Liver (tissue), 9 donors: ENCODE measurements around the gene EVPL. TPM values are rescaled to one million over a fixed set of nuclear protein-coding genes. Genes with fewer than 3 reads are reported as not detected.

Source experiments
- DNase-seq: peaks from one replicate; pipeline ENCODE4 v3.0.0-alpha.2; 2017; ENCODE audit warnings: low spot score
- H3K27ac ChIP-seq, 2 donors: one replicate each; pipeline ENCODE4 v1.7.0; 2013; ENCODE audit warnings: inconsistent platforms in 2 of 2, low read length in 2 of 2, control low read depth in 1 of 2, low read depth in 1 of 2, mild to moderate bottlenecking in 1 of 2
- H3K27me3 ChIP-seq, 4 donors: one replicate each; pipeline versions ENCODE4 v1.6.1 to v1.7.0; 2013; ENCODE audit warnings: low read length in 3 of 4, inconsistent platforms in 1 of 4, mild to moderate bottlenecking in 1 of 4, moderate library complexity in 1 of 4; ENCODE audit not compliant: control insufficient read depth in 4 of 4, insufficient read depth in 4 of 4
- H3K36me3 ChIP-seq, 4 donors: one replicate each; pipeline versions ENCODE4 v1.6.1 to v1.7.0; 2013; ENCODE audit warnings: low read length in 3 of 4, mild to moderate bottlenecking in 3 of 4, low read depth in 1 of 4, moderate library complexity in 1 of 4; ENCODE audit not compliant: control insufficient read depth in 4 of 4, insufficient read depth in 3 of 4
- H3K4me1 ChIP-seq, 4 donors: one replicate each; pipeline versions ENCODE4 v1.6.1 to v1.7.0; 2013; ENCODE audit warnings: low read length in 3 of 4, mild to moderate bottlenecking in 3 of 4, moderate library complexity in 1 of 4; ENCODE audit not compliant: control insufficient read depth in 4 of 4, insufficient read depth in 4 of 4
- H3K4me3 ChIP-seq, 3 donors: one replicate each; pipeline versions ENCODE4 v1.6.1 to v1.7.0; 2013; ENCODE audit warnings: low read length in 3 of 3, control low read depth in 1 of 3, low read depth in 1 of 3, mild to moderate bottlenecking in 1 of 3
- H3K9ac ChIP-seq, 2 donors: one replicate each; pipeline ENCODE4 v1.7.0; 2013; ENCODE audit warnings: low read length in 2 of 2, mild to moderate bottlenecking in 2 of 2, moderate library complexity in 2 of 2, control low read depth in 1 of 2, low read depth in 1 of 2
- H3K9me3 ChIP-seq, 4 donors: one replicate each; pipeline versions ENCODE4 v1.6.1 to v1.7.0; 2013; ENCODE audit warnings: low read length in 3 of 4; ENCODE audit not compliant: control insufficient read depth in 4 of 4
- EGR1 ChIP-seq, 2 donors: IDR thresholded peaks; 2 replicates each; pipeline ENCODE4 v1.6.1; 2016 to 2018; ENCODE audit warnings: antibody characterized with exemption in 2 of 2, low read depth in 2 of 2
- FOXA1 ChIP-seq: IDR thresholded peaks from 2 replicates; pipeline ENCODE4 v1.6.1; 2016; ENCODE audit warnings: antibody characterized with exemption
- HNF4A ChIP-seq, 2 donors: conservative IDR thresholded peaks; 2 replicates each; pipeline ENCODE4 v1.6.1; 2016; ENCODE audit warnings: antibody characterized with exemption in 2 of 2, mild to moderate bottlenecking in 2 of 2
- HNF4G ChIP-seq: IDR thresholded peaks from 2 replicates; pipeline ENCODE4 v1.6.1; 2016; ENCODE audit warnings: antibody characterized with exemption
- NR2F2 ChIP-seq: IDR thresholded peaks from 2 replicates; pipeline ENCODE4 v1.6.1; 2016; ENCODE audit warnings: antibody characterized with exemption
- SP1 ChIP-seq: IDR thresholded peaks from 2 replicates; pipeline ENCODE4 v1.6.1; 2018; ENCODE audit warnings: antibody characterized with exemption, mild to moderate bottlenecking
- TAF1 ChIP-seq: conservative IDR thresholded peaks from 2 replicates; pipeline ENCODE4 v1.6.1; 2016; ENCODE audit warnings: antibody characterized with exemption, mild to moderate bottlenecking
- YY1 ChIP-seq: IDR thresholded peaks from 2 replicates; pipeline ENCODE4 v1.6.1; 2016; ENCODE audit warnings: antibody characterized with exemption, mild to moderate bottlenecking
- WGBS: extraction: QIAGEN DNeasy Blood & Tissue Kit; methylation state at CpG from one replicate; pipeline ENCODE4 v1.1.7; 2013; 5-methylcytosine and 5-hydroxymethylcytosine counted together
- polyA plus RNA-seq, 2 donors: library from polyadenylated mRNA; stranded (reverse) in 1 of 2; unstranded in 1 of 2; fragments of 200-250 nt in 1 of 2; fragments of >200 nt in 1 of 2; fragmentation: Nextera tagmentation in 1 of 2; extraction: Ambion mirVana in 1 of 2; gene quantifications; one replicate each; pipeline versions ENCODE4 v1.2.1 to v1.2.3, GENCODE V29; 2013 to 2015
- total RNA-seq, 2 donors: library from RNA; depleted of rRNA; stranded (reverse); fragments of >200 nt; gene quantifications; one replicate each; pipeline ENCODE4 v1.2.3, GENCODE V29; 2014
- TF ChIP-seq, protein P1 (sequence below): IDR thresholded peaks from 2 replicates; pipeline ENCODE4 v1.6.1; 2016; ENCODE audit warnings: antibody characterized with exemption, mild to moderate bottlenecking
- TF ChIP-seq, protein P2 (sequence below): fragments of 150-350 bp; IDR thresholded peaks from 2 replicates; pipeline ENCODE4 v1.5.1; 2017; ENCODE audit warnings: improper control_type of control experiment, low read depth, low read length; ENCODE audit not compliant: missing input control
- TF ChIP-seq, protein P3 (sequence below): IDR thresholded peaks from 2 replicates; pipeline ENCODE4 v1.6.1; 2016; ENCODE audit warnings: antibody characterized with exemption
- TF ChIP-seq, protein P4 (sequence below): IDR thresholded peaks from 2 replicates; pipeline ENCODE4 v1.6.1; 2016; ENCODE audit warnings: antibody characterized with exemption
- donor health status: healthy.
- donor health status: healthy.
- donor health status: healthy.
- donor health status: healthy.
- donor health status: healthy.

EVPL gene
- total and polyA plus RNA-seq, 4 donors: 0.03 to 0.33 (median 0.21) TPM; not detected in 1

DNA sequence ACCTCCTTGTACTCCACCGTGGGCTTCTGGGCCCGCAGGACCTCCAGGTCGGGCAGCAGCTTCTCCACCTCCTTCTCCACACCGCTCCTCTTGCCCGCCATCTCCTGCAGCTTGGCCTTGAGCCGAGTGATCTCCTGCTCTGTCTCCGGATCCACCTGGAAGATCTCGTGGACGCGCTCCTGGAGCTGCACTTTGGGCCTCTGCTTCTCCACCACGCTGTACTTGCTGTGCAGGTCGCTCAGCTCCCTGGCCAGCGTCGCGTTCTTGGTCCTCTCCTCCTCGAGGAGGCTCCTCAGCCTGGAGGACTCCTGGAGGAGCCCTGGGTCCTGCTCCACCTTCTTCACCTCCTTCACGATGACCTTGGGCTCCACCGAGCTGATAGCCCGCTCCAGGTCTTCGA lies 17.7 kb downstream of the EVPL start:
- H3K36me3 ChIP-seq: no peaks in the 10 kb centered on the region
- no peaks in the 10 kb centered on the region for H3K27me3 ChIP-seq
- H3K4me1 ChIP-seq: peaks cover 0 to 16% (median 9%) of the 10 kb centered on the region in 4 donors
- WGBS: 94% methylated on average over 20 of the region's 20 CpGs
- H3K9ac ChIP-seq: no peak overlapping the region
- TF ChIP-seq EGR1 (IDR thresholded peaks at IDR 0.05; ENCODE audit: low read depth in 2 of 2) (no peak), NR2F2 (no peak)
- TF ChIP-seq, protein P1, sequence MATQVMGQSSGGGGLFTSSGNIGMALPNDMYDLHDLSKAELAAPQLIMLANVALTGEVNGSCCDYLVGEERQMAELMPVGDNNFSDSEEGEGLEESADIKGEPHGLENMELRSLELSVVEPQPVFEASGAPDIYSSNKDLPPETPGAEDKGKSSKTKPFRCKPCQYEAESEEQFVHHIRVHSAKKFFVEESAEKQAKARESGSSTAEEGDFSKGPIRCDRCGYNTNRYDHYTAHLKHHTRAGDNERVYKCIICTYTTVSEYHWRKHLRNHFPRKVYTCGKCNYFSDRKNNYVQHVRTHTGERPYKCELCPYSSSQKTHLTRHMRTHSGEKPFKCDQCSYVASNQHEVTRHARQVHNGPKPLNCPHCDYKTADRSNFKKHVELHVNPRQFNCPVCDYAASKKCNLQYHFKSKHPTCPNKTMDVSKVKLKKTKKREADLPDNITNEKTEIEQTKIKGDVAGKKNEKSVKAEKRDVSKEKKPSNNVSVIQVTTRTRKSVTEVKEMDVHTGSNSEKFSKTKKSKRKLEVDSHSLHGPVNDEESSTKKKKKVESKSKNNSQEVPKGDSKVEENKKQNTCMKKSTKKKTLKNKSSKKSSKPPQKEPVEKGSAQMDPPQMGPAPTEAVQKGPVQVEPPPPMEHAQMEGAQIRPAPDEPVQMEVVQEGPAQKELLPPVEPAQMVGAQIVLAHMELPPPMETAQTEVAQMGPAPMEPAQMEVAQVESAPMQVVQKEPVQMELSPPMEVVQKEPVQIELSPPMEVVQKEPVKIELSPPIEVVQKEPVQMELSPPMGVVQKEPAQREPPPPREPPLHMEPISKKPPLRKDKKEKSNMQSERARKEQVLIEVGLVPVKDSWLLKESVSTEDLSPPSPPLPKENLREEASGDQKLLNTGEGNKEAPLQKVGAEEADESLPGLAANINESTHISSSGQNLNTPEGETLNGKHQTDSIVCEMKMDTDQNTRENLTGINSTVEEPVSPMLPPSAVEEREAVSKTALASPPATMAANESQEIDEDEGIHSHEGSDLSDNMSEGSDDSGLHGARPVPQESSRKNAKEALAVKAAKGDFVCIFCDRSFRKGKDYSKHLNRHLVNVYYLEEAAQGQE: no peak
- no peak for DNase-seq
- H3K27ac ChIP-seq: no peak overlapping the region
- H3K4me3 ChIP-seq: no peak overlapping the region
- no peaks in the 10 kb centered on the region for H3K9me3 ChIP-seq

DNA sequence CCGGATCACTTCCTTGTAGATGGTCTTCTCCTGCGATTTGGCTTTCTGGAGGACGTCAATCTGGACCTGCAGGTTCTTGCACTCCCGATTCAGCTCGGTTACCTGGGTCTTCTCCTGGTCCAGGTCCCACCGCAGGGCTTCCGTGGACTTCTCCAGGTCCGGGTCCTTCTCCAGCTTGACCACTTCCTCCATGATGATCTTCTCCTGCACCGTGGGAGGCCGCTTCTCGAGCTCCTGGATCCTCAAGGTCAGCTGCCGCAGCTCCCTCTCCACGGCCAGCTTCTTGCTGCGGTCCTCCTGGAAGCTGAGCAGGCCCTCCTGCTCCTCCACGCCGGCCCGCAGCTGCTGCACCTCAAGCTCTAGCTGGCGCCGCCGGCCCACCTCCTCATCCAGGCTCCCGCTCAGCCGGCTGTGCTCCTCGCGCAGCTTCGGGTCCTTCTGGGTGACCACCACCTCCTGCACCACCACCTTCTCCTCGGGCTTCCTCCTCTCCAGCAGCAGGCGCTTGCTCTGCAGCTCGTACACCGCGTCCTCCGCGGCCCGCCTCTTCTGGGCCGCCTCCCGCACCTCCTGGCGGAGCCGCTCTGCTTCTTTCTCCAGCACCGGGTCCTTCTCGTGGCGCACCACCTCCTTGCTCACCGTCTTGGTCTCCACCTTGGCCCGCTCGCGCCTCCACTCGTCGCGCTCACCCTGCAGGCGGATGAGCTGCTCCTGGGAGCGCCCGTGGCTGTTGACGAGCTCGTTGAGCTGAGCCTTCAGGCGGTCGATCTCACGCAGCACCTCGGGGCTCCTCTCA lies 18.3 kb downstream of the EVPL start:
- no peak for TF ChIP-seq NR2F2
- TF ChIP-seq YY1: no peak
- TF ChIP-seq, protein P2, sequence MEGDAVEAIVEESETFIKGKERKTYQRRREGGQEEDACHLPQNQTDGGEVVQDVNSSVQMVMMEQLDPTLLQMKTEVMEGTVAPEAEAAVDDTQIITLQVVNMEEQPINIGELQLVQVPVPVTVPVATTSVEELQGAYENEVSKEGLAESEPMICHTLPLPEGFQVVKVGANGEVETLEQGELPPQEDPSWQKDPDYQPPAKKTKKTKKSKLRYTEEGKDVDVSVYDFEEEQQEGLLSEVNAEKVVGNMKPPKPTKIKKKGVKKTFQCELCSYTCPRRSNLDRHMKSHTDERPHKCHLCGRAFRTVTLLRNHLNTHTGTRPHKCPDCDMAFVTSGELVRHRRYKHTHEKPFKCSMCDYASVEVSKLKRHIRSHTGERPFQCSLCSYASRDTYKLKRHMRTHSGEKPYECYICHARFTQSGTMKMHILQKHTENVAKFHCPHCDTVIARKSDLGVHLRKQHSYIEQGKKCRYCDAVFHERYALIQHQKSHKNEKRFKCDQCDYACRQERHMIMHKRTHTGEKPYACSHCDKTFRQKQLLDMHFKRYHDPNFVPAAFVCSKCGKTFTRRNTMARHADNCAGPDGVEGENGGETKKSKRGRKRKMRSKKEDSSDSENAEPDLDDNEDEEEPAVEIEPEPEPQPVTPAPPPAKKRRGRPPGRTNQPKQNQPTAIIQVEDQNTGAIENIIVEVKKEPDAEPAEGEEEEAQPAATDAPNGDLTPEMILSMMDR: no peak
- TF ChIP-seq, protein P3, sequence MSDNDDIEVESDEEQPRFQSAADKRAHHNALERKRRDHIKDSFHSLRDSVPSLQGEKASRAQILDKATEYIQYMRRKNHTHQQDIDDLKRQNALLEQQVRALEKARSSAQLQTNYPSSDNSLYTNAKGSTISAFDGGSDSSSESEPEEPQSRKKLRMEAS: no peak
- TF ChIP-seq, protein P1: no peak
- no peak for TF ChIP-seq FOXA1
- TF ChIP-seq HNF4A (conservative IDR thresholded peaks at IDR 0.05): no peak
- TF ChIP-seq HNF4G: no peak
- TF ChIP-seq, protein P4, sequence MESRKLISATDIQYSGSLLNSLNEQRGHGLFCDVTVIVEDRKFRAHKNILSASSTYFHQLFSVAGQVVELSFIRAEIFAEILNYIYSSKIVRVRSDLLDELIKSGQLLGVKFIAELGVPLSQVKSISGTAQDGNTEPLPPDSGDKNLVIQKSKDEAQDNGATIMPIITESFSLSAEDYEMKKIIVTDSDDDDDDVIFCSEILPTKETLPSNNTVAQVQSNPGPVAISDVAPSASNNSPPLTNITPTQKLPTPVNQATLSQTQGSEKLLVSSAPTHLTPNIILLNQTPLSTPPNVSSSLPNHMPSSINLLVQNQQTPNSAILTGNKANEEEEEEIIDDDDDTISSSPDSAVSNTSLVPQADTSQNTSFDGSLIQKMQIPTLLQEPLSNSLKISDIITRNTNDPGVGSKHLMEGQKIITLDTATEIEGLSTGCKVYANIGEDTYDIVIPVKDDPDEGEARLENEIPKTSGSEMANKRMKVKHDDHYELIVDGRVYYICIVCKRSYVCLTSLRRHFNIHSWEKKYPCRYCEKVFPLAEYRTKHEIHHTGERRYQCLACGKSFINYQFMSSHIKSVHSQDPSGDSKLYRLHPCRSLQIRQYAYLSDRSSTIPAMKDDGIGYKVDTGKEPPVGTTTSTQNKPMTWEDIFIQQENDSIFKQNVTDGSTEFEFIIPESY: no peak
- no peak for TF ChIP-seq SP1
- TF ChIP-seq TAF1: no peak
- 94% methylated on average over 56 of the region's 56 CpGs for WGBS
- H3K4me3 ChIP-seq: no peak overlapping the region
- DNase-seq: no peak
- no peak overlapping the region for H3K27ac ChIP-seq
- H3K4me1 ChIP-seq: peaks cover 4 to 17% (median 13%) of the 10 kb centered on the region in 4 donors
- no peak overlapping the region for H3K9ac ChIP-seq
- H3K9me3 ChIP-seq: no peaks in the 10 kb centered on the region
- H3K27me3 ChIP-seq: no peaks in the 10 kb centered on the region
- no peaks in the 10 kb centered on the region for H3K36me3 ChIP-seq
